Hepatic stellate cell (primary cell): ENCODE results near the gene BTRC.

ENCODE experiments used
- DNase-seq: peaks from one replicate; pipeline ENCODE4 v3.0.0; 2011; ENCODE audit warnings: low spot score

The BTRC gene

GRCh38 chr10:101568054-101568745 lies 214.2 kb downstream of the BTRC start:
- DNase-seq: no peak

GRCh38 chr10:101569323-101569621 lies 215.3 kb downstream of the BTRC start:
- DNase-seq: no peak

GRCh38 chr10:101569622-101570427 lies 215.9 kb downstream of the BTRC start:
- peak; percentile 94 for DNase-seq

GRCh38 chr10:101570428-101571270 lies 216.7 kb downstream of the BTRC start:
- peak; percentile 44 for DNase-seq

- no peak for DNase-seq
These were observed 217.4 kb downstream of the BTRC start for GRCh38 chr10:101571271-101571925.

GRCh38 chr10:101572126-101572525 lies 218.2 kb downstream of the BTRC start:
- no peak for DNase-seq

- no peak for DNase-seq
These were observed 218.8 kb downstream of the BTRC start for GRCh38 chr10:101572785-101573184.

- DNase-seq: no peak
These were observed 220.2 kb downstream of the BTRC start for GRCh38 chr10:101573885-101574753.

GRCh38 chr10:101575091-101575490 lies 221.1 kb downstream of the BTRC start:
- no peak for DNase-seq

GRCh38 chr10:101575580-101576210 lies 221.7 kb downstream of the BTRC start:
- no peak for DNase-seq

- DNase-seq: no peak
These were observed 222.4 kb downstream of the BTRC start for GRCh38 chr10:101576211-101576863.

GRCh38 chr10:101577121-101577871 lies 223.3 kb downstream of the BTRC start:
- no peak for DNase-seq

- DNase-seq: no peak
These were observed 224.2 kb downstream of the BTRC start for GRCh38 chr10:101578192-101578591.

GRCh38 chr10:101578803-101579515 lies 225.0 kb downstream of the BTRC start:
- DNase-seq: no peak

GRCh38 chr10:101579516-101579870 lies 225.5 kb downstream of the BTRC start:
- DNase-seq: no peak

GRCh38 chr10:101580486-101581399 lies 226.8 kb downstream of the BTRC start:
- no peak for DNase-seq

- no peak for DNase-seq
These were observed 231.9 kb downstream of the BTRC start for GRCh38 chr10:101585841-101586240.
